GM06990 (cell line): Measurements from ENCODE around the gene RAB20.
"Not testable (repeated sequence)": the region's sequence is repeated elsewhere in the genome, so short reads cannot be mapped to it uniquely, and the experiment has no call there.

ENCODE experiments used
- DNase-seq: peaks from one replicate; pipeline ENCODE4 v3.0.0-alpha.2; 2011; ENCODE audit not compliant: insufficient read length; ENCODE audit errors: extremely low read depth
- H3K27me3 ChIP-seq: replicated peaks from 2 replicates; pipeline ENCODE4 v1.6.0; 2011; ENCODE audit warnings: low read length; ENCODE audit not compliant: control insufficient read depth, insufficient read depth
- H3K36me3 ChIP-seq: 2 replicates; pipeline ENCODE4 v1.5.1; 2011; ENCODE audit warnings: low read length; ENCODE audit not compliant: control insufficient read depth, insufficient read depth
- H3K4me3 ChIP-seq: replicated peaks from 2 replicates; pipeline ENCODE4 v1.5.1; 2011; ENCODE audit warnings: low read depth, mild to moderate bottlenecking, control low read depth, low read length
- TF ChIP-seq, protein P1 (sequence below): IDR thresholded peaks from 2 replicates; pipeline ENCODE4 v1.5.1; 2011; ENCODE audit warnings: low read length, control low read depth, mild to moderate bottlenecking, inconsistent platforms; ENCODE audit not compliant: insufficient read depth, poor library complexity, severe bottlenecking

Gene RAB20, protein sequence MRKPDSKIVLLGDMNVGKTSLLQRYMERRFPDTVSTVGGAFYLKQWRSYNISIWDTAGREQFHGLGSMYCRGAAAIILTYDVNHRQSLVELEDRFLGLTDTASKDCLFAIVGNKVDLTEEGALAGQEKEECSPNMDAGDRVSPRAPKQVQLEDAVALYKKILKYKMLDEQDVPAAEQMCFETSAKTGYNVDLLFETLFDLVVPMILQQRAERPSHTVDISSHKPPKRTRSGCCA

GRCh38 chr13:110561344-110562035 lies at the start of gene RAB20:
Gene RAB20 (minus strand): TSS chr13:110561722. CDS start chr13:110561519, 203 bp downstream.
- Histone ChIP-seq H3K27me3 (no peaks in the 10 kb centered on the region; the same call in 1 of the 2 replicates), H3K4me3 (peak within 1 kb of the TSS; percentile 68), H3K36me3 (no peaks in the 10 kb centered on the region)
- DNase-seq, result peak; percentile 79
- TF ChIP-seq, protein P1, sequence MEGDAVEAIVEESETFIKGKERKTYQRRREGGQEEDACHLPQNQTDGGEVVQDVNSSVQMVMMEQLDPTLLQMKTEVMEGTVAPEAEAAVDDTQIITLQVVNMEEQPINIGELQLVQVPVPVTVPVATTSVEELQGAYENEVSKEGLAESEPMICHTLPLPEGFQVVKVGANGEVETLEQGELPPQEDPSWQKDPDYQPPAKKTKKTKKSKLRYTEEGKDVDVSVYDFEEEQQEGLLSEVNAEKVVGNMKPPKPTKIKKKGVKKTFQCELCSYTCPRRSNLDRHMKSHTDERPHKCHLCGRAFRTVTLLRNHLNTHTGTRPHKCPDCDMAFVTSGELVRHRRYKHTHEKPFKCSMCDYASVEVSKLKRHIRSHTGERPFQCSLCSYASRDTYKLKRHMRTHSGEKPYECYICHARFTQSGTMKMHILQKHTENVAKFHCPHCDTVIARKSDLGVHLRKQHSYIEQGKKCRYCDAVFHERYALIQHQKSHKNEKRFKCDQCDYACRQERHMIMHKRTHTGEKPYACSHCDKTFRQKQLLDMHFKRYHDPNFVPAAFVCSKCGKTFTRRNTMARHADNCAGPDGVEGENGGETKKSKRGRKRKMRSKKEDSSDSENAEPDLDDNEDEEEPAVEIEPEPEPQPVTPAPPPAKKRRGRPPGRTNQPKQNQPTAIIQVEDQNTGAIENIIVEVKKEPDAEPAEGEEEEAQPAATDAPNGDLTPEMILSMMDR, result no peak

DNA sequence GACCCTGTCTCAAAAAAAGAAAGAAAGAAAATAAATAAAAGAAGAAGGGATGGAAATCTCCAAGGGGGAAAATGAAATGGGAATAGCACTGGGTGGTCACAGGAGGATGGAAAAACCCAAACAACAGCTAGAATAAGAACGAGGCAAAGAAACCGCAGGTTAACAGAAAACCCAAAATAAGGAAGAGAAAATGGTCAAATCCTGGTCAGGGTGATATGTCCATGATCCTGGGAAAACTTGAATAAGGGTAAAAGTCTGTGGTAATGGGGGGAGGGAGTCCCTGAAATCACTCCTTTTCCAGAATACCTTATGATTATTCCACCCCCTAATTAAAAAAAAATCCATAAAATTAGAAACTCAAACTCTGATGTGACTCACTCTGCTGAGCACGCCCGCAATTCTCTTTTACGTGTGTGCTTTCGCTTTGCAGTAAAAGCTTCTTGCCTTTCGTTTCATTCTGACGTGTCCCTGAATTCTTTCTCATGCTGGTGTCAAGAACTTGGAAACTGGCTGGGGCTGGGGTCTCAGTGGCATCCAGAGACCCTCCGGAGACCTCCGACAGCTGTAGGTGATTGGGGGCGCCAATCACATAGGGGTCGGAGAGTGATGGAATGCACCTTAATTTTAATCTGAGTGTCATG lies 49.6 kb upstream of the RAB20 start:
- H3K27me3 ChIP-seq, result no peaks in the 10 kb centered on the region
- DNase-seq, result peak; percentile 58
- H3K36me3 ChIP-seq, result no peaks in the 10 kb centered on the region
- H3K4me3 ChIP-seq, result peak overlapping the region; percentile 31
- TF ChIP-seq, protein P1, result no peak

GRCh38 chr13:110607675-110608224 lies 46.2 kb upstream of the RAB20 start:
- TF ChIP-seq, protein P1, result no peak
- H3K4me3 ChIP-seq, result no peak overlapping the region
- H3K27me3 ChIP-seq, result no peaks in the 10 kb centered on the region
- DNase-seq, result no peak
- no peaks in the 10 kb centered on the region for H3K36me3 ChIP-seq

DNA sequence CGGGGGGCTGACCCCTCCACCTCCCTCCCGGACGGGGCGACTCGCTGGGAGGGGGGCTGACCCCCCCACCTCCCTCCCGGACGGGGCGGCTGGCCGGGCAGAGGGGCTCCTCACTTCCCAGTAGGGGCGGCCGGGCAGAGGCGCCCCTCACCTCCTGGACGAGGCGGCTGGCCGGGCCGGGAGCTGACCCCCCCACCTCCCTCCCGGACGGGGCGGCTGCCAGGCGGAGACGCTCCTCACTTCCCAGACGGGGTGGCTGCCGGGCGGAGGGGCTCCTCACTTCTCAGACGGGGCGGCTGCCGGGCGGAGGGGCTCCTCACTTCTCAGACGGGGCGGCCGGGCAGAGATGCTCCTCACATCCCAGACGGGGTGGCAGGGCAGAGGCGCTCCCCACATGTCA lies 44.8 kb upstream of the RAB20 start:
- H3K36me3 ChIP-seq, H3K27me3 ChIP-seq, DNase-seq, H3K4me3 ChIP-seq: not testable (repeated sequence)

- no peaks in the 10 kb centered on the region for H3K27me3 ChIP-seq
- no peak overlapping the region for H3K4me3 ChIP-seq
- no peaks in the 10 kb centered on the region for H3K36me3 ChIP-seq
- no peak for DNase-seq
- TF ChIP-seq, protein P1, result no peak
Measured at GRCh38 chr13:110605132-110605531, 43.6 kb upstream of the RAB20 start.

DNA sequence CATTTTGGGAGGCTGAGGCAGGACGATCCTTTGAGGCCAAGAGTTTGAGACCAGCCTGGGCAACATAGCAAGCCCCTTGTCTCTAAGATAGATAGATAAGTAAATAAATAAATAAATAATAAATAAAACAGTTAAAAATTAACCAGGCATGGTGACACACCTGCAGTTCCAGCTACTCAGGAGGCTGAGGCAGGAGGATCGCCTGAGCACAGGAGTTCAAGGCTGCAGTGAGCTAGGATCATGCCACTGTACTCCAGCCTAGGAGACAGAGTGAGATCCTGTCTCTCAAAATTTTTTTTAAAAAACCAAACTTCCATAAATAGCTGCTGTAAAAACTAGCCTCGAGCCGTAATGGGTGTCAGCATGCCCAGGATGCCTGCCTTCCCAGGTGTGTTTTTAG lies 39.5 kb upstream of the RAB20 start:
- H3K36me3 ChIP-seq, result no peaks in the 10 kb centered on the region
- no peaks in the 10 kb centered on the region for H3K27me3 ChIP-seq
- TF ChIP-seq, protein P1, result no peak
- no peak overlapping the region for H3K4me3 ChIP-seq
- no peak for DNase-seq
